Neuron (in vitro differentiated cells): Measurements from ENCODE around the gene GPC6.

Source experiments
- H2AFZ ChIP-seq: one replicate; pipeline ENCODE4 v1.6.1; 2013; ENCODE audit warnings: low read depth, mild to moderate bottlenecking, inconsistent platforms, low read length, moderate library complexity
- H3K27me3 ChIP-seq: one replicate; pipeline ENCODE4 v1.6.1; 2013; ENCODE audit warnings: low read length; ENCODE audit not compliant: insufficient read depth
- H3K36me3 ChIP-seq: one replicate; pipeline ENCODE4 v1.6.1; 2013; ENCODE audit warnings: low read length; ENCODE audit not compliant: insufficient read depth
- H3K4me1 ChIP-seq: one replicate; pipeline ENCODE4 v1.6.1; 2013; ENCODE audit warnings: low read length; ENCODE audit not compliant: insufficient read depth
- H3K4me3 ChIP-seq: 2 replicates; pipeline ENCODE4 v1.5.1; 2013; ENCODE audit warnings: mild to moderate bottlenecking, low read length, moderate library complexity
- H3K9me3 ChIP-seq: one replicate; pipeline ENCODE4 v1.6.1; 2013; ENCODE audit warnings: low read length

Gene GPC6

GRCh38 chr13:94140511-94140910 lies 913.9 kb downstream of the GPC6 start:
- no peaks in the 10 kb centered on the region for H3K9me3 ChIP-seq
- no peaks in the 10 kb centered on the region for H3K27me3 ChIP-seq
- H2AFZ ChIP-seq = no peak overlapping the region

GRCh38 chr13:94143624-94144350 lies 917.2 kb downstream of the GPC6 start:
- no peaks in the 10 kb centered on the region for H3K9me3 ChIP-seq
- H3K27me3 ChIP-seq = no peaks in the 10 kb centered on the region
- H3K4me1 ChIP-seq = peaks cover 10% of the 10 kb centered on the region
- no peaks in the 10 kb centered on the region for H3K36me3 ChIP-seq
- H2AFZ ChIP-seq = no peak overlapping the region
- H3K4me3 ChIP-seq = peak overlapping the region; percentile 21

More at GRCh38 chr13:94140511-94140910, 913.9 kb downstream of the GPC6 start:
- H3K4me1 ChIP-seq = peaks cover 9% of the 10 kb centered on the region
- no peak overlapping the region for H3K4me3 ChIP-seq
- H3K36me3 ChIP-seq = no peaks in the 10 kb centered on the region

DNA sequence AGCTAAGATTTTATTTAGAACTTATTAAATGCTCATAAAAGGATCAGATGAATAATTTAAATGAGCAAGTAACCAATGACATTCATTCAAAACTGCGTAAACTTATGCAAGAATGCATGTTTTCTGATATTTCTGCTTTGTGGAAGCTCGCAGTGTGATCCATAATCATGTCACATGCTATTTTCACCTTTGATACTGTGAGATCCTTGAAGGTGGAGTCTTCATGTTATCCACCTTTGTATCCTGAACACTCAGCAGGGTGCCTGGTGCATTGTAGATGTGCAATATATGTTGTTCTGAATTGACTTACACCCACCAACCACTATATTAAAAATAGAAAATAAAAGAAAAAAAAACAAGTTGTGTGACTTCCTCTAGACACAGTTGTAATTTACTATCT lies 919.4 kb downstream of the GPC6 start:
- Histone ChIP-seq H3K27me3 (no peaks in the 10 kb centered on the region), H3K36me3 (no peaks in the 10 kb centered on the region), H3K4me1 (peaks cover 11% of the 10 kb centered on the region), H3K9me3 (no peaks in the 10 kb centered on the region), H3K4me3 (no peak overlapping the region), H2AFZ (no peak overlapping the region)

GRCh38 chr13:94153586-94153985 lies 927.0 kb downstream of the GPC6 start:
- no peaks in the 10 kb centered on the region for H3K9me3 ChIP-seq
- no peak overlapping the region for H3K4me3 ChIP-seq
- H3K27me3 ChIP-seq = no peaks in the 10 kb centered on the region
- H3K4me1 ChIP-seq = peaks cover 2% of the 10 kb centered on the region
- no peak overlapping the region for H2AFZ ChIP-seq
- H3K36me3 ChIP-seq = no peaks in the 10 kb centered on the region

DNA sequence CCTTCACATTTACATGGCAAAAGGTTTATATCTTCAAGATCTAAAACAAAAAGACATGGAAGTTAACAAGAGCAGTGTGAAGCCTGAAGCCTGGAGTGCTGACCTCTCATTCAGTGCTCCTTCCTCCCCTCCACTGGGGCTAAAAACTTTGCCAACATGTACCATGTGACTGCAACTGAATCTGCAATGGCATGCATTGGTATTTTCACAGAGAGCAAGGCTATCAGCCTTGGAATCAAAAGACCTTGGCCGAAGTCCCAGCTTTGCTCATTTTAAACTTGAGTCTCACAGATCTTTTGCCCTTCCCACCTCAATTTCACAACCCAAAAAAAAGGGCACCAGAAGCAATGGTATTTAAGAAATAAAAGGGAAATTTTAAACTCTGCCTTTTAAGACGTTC lies 927.8 kb downstream of the GPC6 start:
- H3K4me1 ChIP-seq = no peaks in the 10 kb centered on the region
- no peaks in the 10 kb centered on the region for H3K9me3 ChIP-seq
- H3K4me3 ChIP-seq = no peak overlapping the region
- H3K27me3 ChIP-seq = no peaks in the 10 kb centered on the region
- no peak overlapping the region for H2AFZ ChIP-seq
- H3K36me3 ChIP-seq = no peaks in the 10 kb centered on the region

DNA sequence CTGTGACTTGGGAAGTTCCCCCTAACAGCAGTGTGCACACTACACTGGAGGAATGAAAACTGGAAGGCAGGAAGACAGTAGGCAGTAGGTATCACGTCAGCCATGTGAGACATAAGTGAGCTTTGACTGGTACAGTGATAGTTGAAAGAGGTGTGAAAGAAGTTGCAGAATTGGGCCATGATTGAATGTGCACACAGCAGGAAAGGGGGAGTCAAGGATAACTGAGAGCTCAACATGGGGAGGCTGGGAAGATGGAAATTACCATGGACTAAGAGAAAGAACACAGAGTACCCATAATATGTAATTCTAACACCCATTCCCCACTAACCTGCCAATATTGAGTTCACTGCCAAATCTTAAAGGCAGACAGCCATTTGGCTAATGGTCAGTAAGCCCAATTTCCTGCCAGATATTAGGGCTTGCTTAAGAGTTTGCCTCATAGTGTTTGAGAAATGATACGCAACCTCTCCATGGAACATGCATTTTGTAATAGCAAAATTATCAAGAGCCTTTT lies 931.2 kb downstream of the GPC6 start:
- Histone ChIP-seq H3K9me3 (peaks cover 2% of the 10 kb centered on the region), H3K4me1 (no peaks in the 10 kb centered on the region), H3K27me3 (no peaks in the 10 kb centered on the region), H3K4me3 (no peak overlapping the region), H2AFZ (no peak overlapping the region), H3K36me3 (no peaks in the 10 kb centered on the region)

GRCh38 chr13:94160875-94161274 lies 934.3 kb downstream of the GPC6 start:
- H3K27me3 ChIP-seq = no peaks in the 10 kb centered on the region
- peaks cover 2% of the 10 kb centered on the region for H3K9me3 ChIP-seq
- H2AFZ ChIP-seq = no peak overlapping the region
- no peaks in the 10 kb centered on the region for H3K4me1 ChIP-seq
- H3K4me3 ChIP-seq = no peak overlapping the region
- H3K36me3 ChIP-seq = no peaks in the 10 kb centered on the region

GRCh38 chr13:94162289-94162688 lies 935.7 kb downstream of the GPC6 start:
- Histone ChIP-seq H3K4me1 (no peaks in the 10 kb centered on the region), H3K36me3 (no peaks in the 10 kb centered on the region), H3K4me3 (no peak overlapping the region), H3K27me3 (no peaks in the 10 kb centered on the region), H3K9me3 (peaks cover 2% of the 10 kb centered on the region), H2AFZ (no peak overlapping the region)

- Histone ChIP-seq H3K4me3 (no peak overlapping the region), H3K27me3 (no peaks in the 10 kb centered on the region), H3K36me3 (no peaks in the 10 kb centered on the region), H3K9me3 (peaks cover 2% of the 10 kb centered on the region), H2AFZ (no peak overlapping the region), H3K4me1 (no peaks in the 10 kb centered on the region)
These were observed 936.9 kb downstream of the GPC6 start for GRCh38 chr13:94163535-94163934.

- H3K36me3 ChIP-seq = no peaks in the 10 kb centered on the region
- H3K4me1 ChIP-seq = peaks cover 16% of the 10 kb centered on the region
- H3K9me3 ChIP-seq = no peaks in the 10 kb centered on the region
- H3K4me3 ChIP-seq = no peak overlapping the region
- H3K27me3 ChIP-seq = no peaks in the 10 kb centered on the region
- H2AFZ ChIP-seq = no peak overlapping the region
These were observed 942.3 kb downstream of the GPC6 start for GRCh38 chr13:94168783-94169453.

- H3K9me3 ChIP-seq = no peaks in the 10 kb centered on the region
- no peak overlapping the region for H2AFZ ChIP-seq
- H3K4me3 ChIP-seq = no peak overlapping the region
- H3K36me3 ChIP-seq = no peaks in the 10 kb centered on the region
- peaks cover 16% of the 10 kb centered on the region for H3K4me1 ChIP-seq
- H3K27me3 ChIP-seq = no peaks in the 10 kb centered on the region
These were observed 943.0 kb downstream of the GPC6 start for GRCh38 chr13:94169454-94170144.

GRCh38 chr13:94170145-94170571 lies 943.6 kb downstream of the GPC6 start:
- no peak overlapping the region for H2AFZ ChIP-seq
- H3K4me1 ChIP-seq = peaks cover 16% of the 10 kb centered on the region
- H3K36me3 ChIP-seq = no peaks in the 10 kb centered on the region
- no peaks in the 10 kb centered on the region for H3K27me3 ChIP-seq
- no peak overlapping the region for H3K4me3 ChIP-seq
- H3K9me3 ChIP-seq = no peaks in the 10 kb centered on the region

DNA sequence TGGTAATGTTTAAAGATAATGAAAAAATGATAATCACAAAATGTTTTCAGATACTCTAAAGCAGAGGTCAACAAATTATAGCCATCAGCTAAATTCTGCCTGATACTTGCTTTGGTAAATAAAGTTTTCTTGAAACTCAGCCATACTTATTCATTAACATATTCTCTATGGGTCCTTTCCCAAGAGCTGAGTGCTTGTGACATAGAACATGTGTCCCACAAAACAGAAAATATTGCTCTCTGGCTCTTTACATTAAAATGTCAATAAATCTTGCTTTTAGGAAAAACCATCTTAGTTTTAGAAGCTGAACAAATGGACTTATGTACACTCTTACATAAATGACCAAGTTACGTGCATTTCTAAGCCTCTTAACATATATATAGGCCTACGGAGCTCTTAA lies 945.8 kb downstream of the GPC6 start:
- peaks cover 16% of the 10 kb centered on the region for H3K4me1 ChIP-seq
- no peaks in the 10 kb centered on the region for H3K9me3 ChIP-seq
- H3K36me3 ChIP-seq = no peaks in the 10 kb centered on the region

More for the DNA sequence above, 945.8 kb downstream of the GPC6 start:
- Histone ChIP-seq H3K27me3 (no peaks in the 10 kb centered on the region), H2AFZ (no peak overlapping the region), H3K4me3 (no peak overlapping the region)
